HG03064 (cell line): Measurements from ENCODE around the gene PCGF3.

Experiments used
- ATAC-seq: cut with Tn5 transposase; IDR thresholded peaks from one replicate; pipeline ENCODE4 v1.9.1; 2021; ENCODE audit warnings: low read depth; ENCODE audit not compliant: unreplicated experiment

Gene PCGF3

GRCh38 chr4:818106-818921 is 112.7 kb downstream of the PCGF3 start:
- ATAC-seq, result no peak

GRCh38 chr4:819401-820229 is 114.0 kb downstream of the PCGF3 start:
- no peak for ATAC-seq
